HepG2 (cell line): ENCODE measurements around the gene NOL4L. TPM values are rescaled to one million over a fixed set of nuclear protein-coding genes. Genes with fewer than 3 reads are reported as not detected.

Experiments used
- CREBL2 ChIP-seq: sonication (generic); formaldehyde crosslinking; IDR thresholded peaks from 2 replicates; pipeline ENCODE4 v1.8.1; 2023; ENCODE audit warnings: missing genetic modification reagents, mild to moderate bottlenecking, borderline replicate concordance
- FOXP1 ChIP-seq, 2 experiments: fragments of 450-650 bp in 1 of 2; IDR thresholded peaks; 2 replicates each; pipeline ENCODE4 v1.6.1; 2017 to 2018; ENCODE audit warnings: antibody characterized with exemption in 1 of 2
- GABPA ChIP-seq, 2 experiments: IDR thresholded peaks; 2 replicates each; pipeline ENCODE4 v1.6.1; 2011 to 2016; ENCODE audit warnings: low read depth in 2 of 2, low read length in 1 of 2, missing biosample characterization in 1 of 2, missing genetic modification characterization in 1 of 2
- GRHL1 ChIP-seq: sonication (generic); formaldehyde crosslinking; conservative IDR thresholded peaks from 2 replicates; pipeline ENCODE4 v1.8.0; 2022; ENCODE audit warnings: missing genetic modification reagents
- PAXIP1 ChIP-seq: sonication (generic); formaldehyde crosslinking; conservative IDR thresholded peaks from 2 replicates; pipeline ENCODE4 v1.4.0; 2020; ENCODE audit warnings: mild to moderate bottlenecking, missing genetic modification reagents, moderate library complexity
- SNAPC2 ChIP-seq: sonication (generic); formaldehyde crosslinking; IDR thresholded peaks from 2 replicates; pipeline ENCODE4 v1.8.1; 2022; ENCODE audit warnings: mild to moderate bottlenecking, missing genetic modification reagents
- TEF ChIP-seq: sonication (generic); formaldehyde crosslinking; IDR thresholded peaks from 2 replicates; pipeline ENCODE4 v1.5.0; 2020; ENCODE audit warnings: missing genetic modification reagents
- TRAFD1 ChIP-seq: sonication (generic); formaldehyde crosslinking; IDR thresholded peaks from 2 replicates; pipeline ENCODE4 v1.5.1; 2020; ENCODE audit warnings: missing genetic modification reagents, mild to moderate bottlenecking, borderline replicate concordance
- ZBTB25 ChIP-seq: IDR thresholded peaks from 2 replicates; pipeline ENCODE4 v1.6.1; 2018; ENCODE audit warnings: missing genetic modification reagents
- ZC3H4 ChIP-seq: sonication (generic); formaldehyde crosslinking; IDR thresholded peaks from 2 replicates; pipeline ENCODE4 v1.4.0; 2020; ENCODE audit warnings: missing genetic modification reagents, borderline replicate concordance
- ZNF24 ChIP-seq: fragments of 450-650 bp; IDR thresholded peaks from 2 replicates; pipeline ENCODE4 v1.6.1; 2017; ENCODE audit warnings: antibody characterized with exemption, mild to moderate bottlenecking
- ZNF280B ChIP-seq: sonication (generic); formaldehyde crosslinking; IDR thresholded peaks from 2 replicates; pipeline ENCODE4 v1.5.0; 2020; ENCODE audit warnings: missing genetic modification reagents, mild to moderate bottlenecking, borderline replicate concordance
- ZNF660 ChIP-seq: sonication (generic); formaldehyde crosslinking; IDR thresholded peaks from 2 replicates; pipeline ENCODE4 v1.5.1; 2020; ENCODE audit warnings: mild to moderate bottlenecking, low read depth, missing genetic modification reagents, borderline replicate concordance
- ZNF740 ChIP-seq: sonication (generic); formaldehyde crosslinking; IDR thresholded peaks from 2 replicates; pipeline ENCODE4 v1.4.0; 2020; ENCODE audit warnings: missing genetic modification reagents
- ZNF816 ChIP-seq: sonication (generic); formaldehyde crosslinking; IDR thresholded peaks from 2 replicates; pipeline ENCODE4 v1.8.0; 2022; ENCODE audit warnings: missing genetic modification reagents, mild to moderate bottlenecking, borderline replicate concordance
- ZSCAN9 ChIP-seq: IDR thresholded peaks from 2 replicates; pipeline ENCODE4 v1.6.1; 2016; ENCODE audit warnings: borderline replicate concordance
- polyA plus RNA-seq, 8 experiments: library from polyadenylated mRNA; depleted of rRNA in 3 of 8; stranded (reverse) in 7 of 8; unstranded in 1 of 8; fragments of >200 nt; fragmentation: Illumina TruSeq in 4 of 8; extraction: Trizol in 4 of 8; gene quantifications; 2 replicates each; pipeline versions ENCODE4 v1.2.1 to v1.2.3, GENCODE V29; 2011 to 2016; ENCODE audit warnings: low read depth in 4 of 8, missing spikeins in 1 of 8, mixed read lengths in 1 of 8; ENCODE audit not compliant: insufficient read depth in 1 of 8
- total RNA-seq, 5 experiments: library from RNA; depleted of rRNA; stranded (reverse); fragments of >200 nt; fragmentation: Illumina TruSeq; extraction: Trizol; gene quantifications; 2 replicates each; pipeline ENCODE4 v1.2.3, GENCODE V29; 2016; ENCODE audit warnings: low read depth in 1 of 5

Gene NOL4L
- total and polyA plus RNA-seq, 2 of the 13 experiments (the other 11 are each of a cell fraction or from before 2014, with no cell fraction given), result 16.6 to 35.4 TPM

GRCh38 chr20:32437391-32438074 is 147.6 kb downstream of the NOL4L start (continued):
- no peak for TF ChIP-seq GRHL1 (CRISPR knock-in tag)
- no peak for TF ChIP-seq ZNF24
- no peak; the same call in 1 of the 2 replicates for TF ChIP-seq PAXIP1
- no peak for TF ChIP-seq ZBTB25
- TF ChIP-seq CREBL2 (CRISPR knock-in tag), result no peak
- TF ChIP-seq SNAPC2, result no peak
- no peak for TF ChIP-seq ZNF740
- TF ChIP-seq ZNF660 (CRISPR knock-in tag), result no peak
- TF ChIP-seq ZSCAN9 (CRISPR knock-in tag), result no peak
- no peak for TF ChIP-seq ZNF816
- no peak for TF ChIP-seq FOXP1 (IDR thresholded peaks at IDR 0.05)
- TF ChIP-seq FOXP1 (CRISPR knock-in tag; IDR thresholded peaks at IDR 0.05), result no peak
- TF ChIP-seq TRAFD1 (CRISPR knock-in tag), result no peak
- TF ChIP-seq GABPA (IDR thresholded peaks at IDR 0.05; ENCODE audit: low read depth, low read length), result no peak
- TF ChIP-seq GABPA (CRISPR knock-in tag; IDR thresholded peaks at IDR 0.05; ENCODE audit: low read depth), result no peak
- no peak for TF ChIP-seq TEF
- peak; percentile 78; the same call in 1 of the 2 replicates for TF ChIP-seq ZC3H4
- 0 out of 2 replicates have a peak, but pooled peaks have one; percentile 44 for TF ChIP-seq ZNF280B (CRISPR knock-in tag)
